ENCODE measurements around the gene ITGB3. TPM values are rescaled to one million over a fixed set of nuclear protein-coding genes. Genes with fewer than 3 reads are reported as not detected.

Gene ITGB3
- total and polyA plus RNA-seq, 10 of the 15 experiments (the other 5 are each of a cell fraction or from before 2014, with no cell fraction given) = 0.69 to 22.8 (median 13.6) TPM

DNA sequence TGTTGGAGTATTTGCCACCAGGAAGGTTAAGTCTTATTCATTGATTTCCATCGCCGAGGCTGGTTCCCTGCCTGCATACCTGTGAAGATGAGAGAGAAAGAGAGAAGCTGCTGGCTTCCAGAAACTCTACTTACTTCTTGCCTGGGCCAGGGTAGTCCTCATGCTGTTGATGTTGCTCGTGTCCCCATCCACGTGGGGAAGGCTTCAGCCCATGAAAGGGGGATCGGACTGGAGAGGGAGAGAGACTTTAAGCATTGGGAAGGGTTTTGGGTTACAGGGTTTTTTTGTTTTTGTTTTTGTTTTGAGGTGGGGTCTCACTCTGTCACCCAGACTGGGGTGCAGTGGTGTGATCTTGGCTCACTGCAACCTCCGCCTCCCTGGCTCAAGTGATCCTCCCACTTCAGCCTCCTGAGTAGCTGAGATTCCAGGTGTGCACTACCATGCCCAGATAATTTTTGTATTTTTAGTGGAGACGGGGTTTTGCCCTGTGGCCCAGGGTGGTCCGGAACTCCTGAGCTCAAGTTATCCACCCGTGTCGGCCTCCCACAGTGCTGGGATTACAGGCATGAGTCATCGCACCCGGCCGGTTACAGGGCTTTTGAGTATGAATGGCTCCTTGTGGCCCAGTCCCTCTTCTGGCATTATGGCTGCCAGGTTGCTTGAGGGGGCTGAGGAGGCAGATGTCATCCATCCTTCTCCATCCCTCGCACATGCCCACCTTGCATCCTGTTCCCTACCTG is 26.6 kb downstream of the ITGB3 start:
- Histone ChIP-seq H3K36me3 (ENCODE audit: control insufficient read depth in 2 of 2, insufficient read depth in 2 of 2, low read length in 1 of 2) (peaks cover 0 to 3% of the 10 kb centered on the region in 2 experiments; a peak in 2 of 4 replicates), H3K27ac (ENCODE audit: control insufficient read depth, insufficient read depth) (peak overlapping the region; percentile 79), H3K9me3 (replicated peaks; ENCODE audit: control insufficient read depth, insufficient read depth, low read length) (no peaks in the 10 kb centered on the region; the same call in 2 of the 3 replicates), H3K4me2 (ENCODE audit: control insufficient read depth, insufficient read depth) (peak overlapping the region; percentile 76), H2AFZ (ENCODE audit: control insufficient read depth, low read depth, low read length) (no peak overlapping the region), H3K4me3 (no peak overlapping the region), H3K79me2 (ENCODE audit: control insufficient read depth, insufficient read depth, low read length) (no peaks in the 10 kb centered on the region), H3K9ac (ENCODE audit: control insufficient read depth, insufficient read depth, low read length) (peak overlapping the region; percentile 61), H3K4me1 (ENCODE audit: control insufficient read depth, insufficient read depth, low read length) (peaks cover 40% of the 10 kb centered on the region), H4K20me1 (ENCODE audit: control insufficient read depth, insufficient read depth) (no peaks in the 10 kb centered on the region), H3K27me3 (replicated peaks in 1 of 2; ENCODE audit: control insufficient read depth in 2 of 2, insufficient read depth in 2 of 2, low read length in 1 of 2) (no peaks in the 10 kb centered on the region)
- CTCF ChIA-PET = interaction anchor here (1.4 to 3.3 kb wide), 4 partner anchors 7 to 50 kb away, joined by 5 to 15 read pairs (median 12); no protein-coding TSS in a partner anchor
- intact Hi-C loops (cut with micrococcal nuclease; ENCODE audit: unreplicated experiment) = no loop called here
- BruUV-seq (replicated peaks) = no TSS peak
- RAD21 ChIA-PET (ENCODE audit: unreplicated experiment) = interaction anchor here (1.0 to 7.1 kb wide), 6 partner anchors 8 to 75 kb away, joined by 3 to 43 read pairs (median 6); partner anchors contain the start of gene ITGB3
- ATAC-seq = no peak
- WGBS (ENCODE audit: insufficient coverage, insufficient replicate concordance, low lambda C conversion rate, missing lambda C conversion rate) = 49% methylated on average over 14 of the region's 14 CpGs
- POLR2A ChIA-PET = interaction anchor here (1.3 to 2.3 kb wide), 6 partner anchors 7 to 90 kb away, joined by 4 to 16 read pairs (median 10); partner anchors contain the start of genes CDC27 and ITGB3
- no peak for DNase-seq (ENCODE audit: low read depth, low spot score)
- SMC1A ChIA-PET (ENCODE audit: uncharacterized antibody, unreplicated experiment) = interaction anchor here (1.3 to 3.9 kb wide), 8 partner anchors 7 to 75 kb away, joined by 4 to 38 read pairs (median 12); partner anchors contain the start of gene ITGB3
- FAIRE-seq = no peak
- no peak for TF ChIP-seq ESRRA (IDR thresholded peaks at IDR 0.05; ENCODE audit: low read length)
- TF ChIP-seq MEF2A (IDR thresholded peaks at IDR 0.05; ENCODE audit: insufficient read depth, low read depth, low read length) = no peak
- TF ChIP-seq BRCA1 (IDR thresholded peaks at IDR 0.05; ENCODE audit: low read depth, low read length) = no peak
- no peak for TF ChIP-seq RAD21 (IDR thresholded peaks at IDR 0.05; ENCODE audit: insufficient read depth, low read depth, low read length)
- TF ChIP-seq CEBPB (IDR thresholded peaks at IDR 0.05; ENCODE audit: borderline replicate concordance in 1 of 2, low read depth in 2 of 2, low read length in 2 of 2) = no peak
- TF ChIP-seq RCOR1 (conservative IDR thresholded peaks at IDR 0.05; ENCODE audit: low read depth, low read length) = no peak
- TF ChIP-seq, protein P1, sequence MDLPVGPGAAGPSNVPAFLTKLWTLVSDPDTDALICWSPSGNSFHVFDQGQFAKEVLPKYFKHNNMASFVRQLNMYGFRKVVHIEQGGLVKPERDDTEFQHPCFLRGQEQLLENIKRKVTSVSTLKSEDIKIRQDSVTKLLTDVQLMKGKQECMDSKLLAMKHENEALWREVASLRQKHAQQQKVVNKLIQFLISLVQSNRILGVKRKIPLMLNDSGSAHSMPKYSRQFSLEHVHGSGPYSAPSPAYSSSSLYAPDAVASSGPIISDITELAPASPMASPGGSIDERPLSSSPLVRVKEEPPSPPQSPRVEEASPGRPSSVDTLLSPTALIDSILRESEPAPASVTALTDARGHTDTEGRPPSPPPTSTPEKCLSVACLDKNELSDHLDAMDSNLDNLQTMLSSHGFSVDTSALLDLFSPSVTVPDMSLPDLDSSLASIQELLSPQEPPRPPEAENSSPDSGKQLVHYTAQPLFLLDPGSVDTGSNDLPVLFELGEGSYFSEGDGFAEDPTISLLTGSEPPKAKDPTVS (IDR thresholded peaks at IDR 0.05; ENCODE audit: low read depth, low read length) = no peak
- TF ChIP-seq YY1 (IDR thresholded peaks at IDR 0.05; ENCODE audit: low read depth, low read length) = no peak
- TF ChIP-seq, protein P2, sequence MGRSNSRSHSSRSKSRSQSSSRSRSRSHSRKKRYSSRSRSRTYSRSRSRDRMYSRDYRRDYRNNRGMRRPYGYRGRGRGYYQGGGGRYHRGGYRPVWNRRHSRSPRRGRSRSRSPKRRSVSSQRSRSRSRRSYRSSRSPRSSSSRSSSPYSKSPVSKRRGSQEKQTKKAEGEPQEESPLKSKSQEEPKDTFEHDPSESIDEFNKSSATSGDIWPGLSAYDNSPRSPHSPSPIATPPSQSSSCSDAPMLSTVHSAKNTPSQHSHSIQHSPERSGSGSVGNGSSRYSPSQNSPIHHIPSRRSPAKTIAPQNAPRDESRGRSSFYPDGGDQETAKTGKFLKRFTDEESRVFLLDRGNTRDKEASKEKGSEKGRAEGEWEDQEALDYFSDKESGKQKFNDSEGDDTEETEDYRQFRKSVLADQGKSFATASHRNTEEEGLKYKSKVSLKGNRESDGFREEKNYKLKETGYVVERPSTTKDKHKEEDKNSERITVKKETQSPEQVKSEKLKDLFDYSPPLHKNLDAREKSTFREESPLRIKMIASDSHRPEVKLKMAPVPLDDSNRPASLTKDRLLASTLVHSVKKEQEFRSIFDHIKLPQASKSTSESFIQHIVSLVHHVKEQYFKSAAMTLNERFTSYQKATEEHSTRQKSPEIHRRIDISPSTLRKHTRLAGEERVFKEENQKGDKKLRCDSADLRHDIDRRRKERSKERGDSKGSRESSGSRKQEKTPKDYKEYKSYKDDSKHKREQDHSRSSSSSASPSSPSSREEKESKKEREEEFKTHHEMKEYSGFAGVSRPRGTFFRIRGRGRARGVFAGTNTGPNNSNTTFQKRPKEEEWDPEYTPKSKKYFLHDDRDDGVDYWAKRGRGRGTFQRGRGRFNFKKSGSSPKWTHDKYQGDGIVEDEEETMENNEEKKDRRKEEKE (IDR thresholded peaks at IDR 0.05) = no peak
- TF ChIP-seq SREBF1 (IDR thresholded peaks at IDR 0.05; ENCODE audit: low read length) = no peak
- no peak for TF ChIP-seq ZBED1 (IDR thresholded peaks at IDR 0.05; ENCODE audit: borderline replicate concordance)
- in situ Hi-C loops (cut with MboI) = no loop called here
